ENCODE results near the gene DDX52.

- TF ChIP-seq POLR2A (IDR thresholded peaks at IDR 0.05) = no peak
- no peak for TF ChIP-seq CTCF (IDR thresholded peaks at IDR 0.05)
Observed at GRCh38 chr17:37605813-37606505, 37.3 kb downstream of the DDX52 start.
